Measurements from ENCODE around the gene PRR20B.

DNA sequence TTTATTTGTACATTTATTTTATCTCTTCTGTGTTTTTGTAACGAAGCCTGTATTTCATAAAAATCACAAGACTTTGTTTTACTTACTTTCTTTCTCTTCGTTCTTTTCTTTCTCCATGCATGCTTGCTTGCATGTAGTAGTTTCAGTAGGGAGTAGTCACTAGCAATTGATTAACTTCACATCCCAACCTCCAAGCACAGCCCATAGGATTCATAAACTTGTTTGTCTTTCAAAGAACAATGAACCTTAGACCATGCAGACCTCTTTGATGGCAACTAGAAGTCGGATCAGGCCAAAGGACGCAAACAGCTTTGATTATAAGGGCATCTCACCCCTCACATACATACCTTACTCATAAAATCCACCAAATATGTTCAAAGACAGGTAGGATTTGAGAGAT lies 9.7 kb upstream of the PRR20B start:
- TF ChIP-seq, protein P1, sequence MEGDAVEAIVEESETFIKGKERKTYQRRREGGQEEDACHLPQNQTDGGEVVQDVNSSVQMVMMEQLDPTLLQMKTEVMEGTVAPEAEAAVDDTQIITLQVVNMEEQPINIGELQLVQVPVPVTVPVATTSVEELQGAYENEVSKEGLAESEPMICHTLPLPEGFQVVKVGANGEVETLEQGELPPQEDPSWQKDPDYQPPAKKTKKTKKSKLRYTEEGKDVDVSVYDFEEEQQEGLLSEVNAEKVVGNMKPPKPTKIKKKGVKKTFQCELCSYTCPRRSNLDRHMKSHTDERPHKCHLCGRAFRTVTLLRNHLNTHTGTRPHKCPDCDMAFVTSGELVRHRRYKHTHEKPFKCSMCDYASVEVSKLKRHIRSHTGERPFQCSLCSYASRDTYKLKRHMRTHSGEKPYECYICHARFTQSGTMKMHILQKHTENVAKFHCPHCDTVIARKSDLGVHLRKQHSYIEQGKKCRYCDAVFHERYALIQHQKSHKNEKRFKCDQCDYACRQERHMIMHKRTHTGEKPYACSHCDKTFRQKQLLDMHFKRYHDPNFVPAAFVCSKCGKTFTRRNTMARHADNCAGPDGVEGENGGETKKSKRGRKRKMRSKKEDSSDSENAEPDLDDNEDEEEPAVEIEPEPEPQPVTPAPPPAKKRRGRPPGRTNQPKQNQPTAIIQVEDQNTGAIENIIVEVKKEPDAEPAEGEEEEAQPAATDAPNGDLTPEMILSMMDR (IDR thresholded peaks at IDR 0.05): no peak
- no peak for TF ChIP-seq EP300 (IDR thresholded peaks at IDR 0.05)
- no peak for TF ChIP-seq POLR2A (IDR thresholded peaks at IDR 0.05)
- no peak for TF ChIP-seq POLR2AphosphoS5 (IDR thresholded peaks at IDR 0.05)
